PC-9 (cell line): ENCODE data around the gene FNDC3B.

Experiments used
- CTCF ChIP-seq: fragments of 200-600 bp; sonication (generic); conservative IDR thresholded peaks from 2 replicates; pipeline ENCODE4 v1.6.1; 2017; ENCODE audit warnings: mixed run types, antibody characterized with exemption, mild to moderate bottlenecking, moderate library complexity
- EZH2 ChIP-seq: fragments of 200-600 bp; sonication (generic); IDR thresholded peaks from 2 replicates; pipeline ENCODE4 v1.8.0; 2017; ENCODE audit warnings: antibody characterized with exemption, low read depth

- TF ChIP-seq CTCF (no peak), EZH2 (no peak)
These were observed 130.8 kb downstream of the FNDC3B start for GRCh38 chr3:172170073-172170709.
